GM12878 (cell line): ENCODE results near the gene RANBP17. TPM values are rescaled to one million over a fixed set of nuclear protein-coding genes. Genes with fewer than 3 reads are reported as not detected.
A peak's percentile ranks its signal among the peaks of the same experiment; 100 is the strongest.

Experiments
- ATAC-seq: fragments of 200-7000 bp; cut with Tn5 transposase; 3 replicates; pipeline ENCODE4 v1.9.1; 2020; ENCODE audit warnings: mild to moderate bottlenecking, moderate library complexity
- BruUV-seq: library from RNA; stranded (reverse); fragments of 400-500 nt; replicated peaks from 2 replicates; lab custom pipeline; 2021; lab: Mats Ljungman, UMichigan
- CTCF ChIA-PET: fragments of 300-600 bp; sonication (Branson Sonifier 250); formaldehyde crosslinking; extraction: SDS; loops from one replicate; lab custom pipeline; 2021; ENCODE audit warnings: inconsistent platforms; lab: Yijun Ruan, JAX
- POLR2A ChIA-PET: fragments of 350-600 bp; formaldehyde crosslinking; extraction: SDS; loops from one replicate; lab custom pipeline; 2021; ENCODE audit warnings: inconsistent platforms; lab: Charles Lee
- RAD21 ChIA-PET: fragments of 300-600 bp; sonication (Branson Sonifier 250); formaldehyde crosslinking; loops from one replicate; lab custom pipeline; 2023; ENCODE audit warnings: antibody characterized with exemption; ENCODE audit not compliant: unreplicated experiment; lab: Charles Lee
- SMC1A ChIA-PET: fragments of 300-600 bp; sonication (Branson Sonifier 250); formaldehyde crosslinking; loops from one replicate; lab custom pipeline; 2023; ENCODE audit not compliant: unreplicated experiment, uncharacterized antibody; lab: Charles Lee
- DNase-seq: peaks from one replicate; pipeline ENCODE4 v3.0.0-alpha.2; 2011; ENCODE audit warnings: low read depth, low spot score
- FAIRE-seq: peaks from 3 replicates; lab custom pipeline; 2011; peaks lifted over from hg19 to GRCh38; lab: Jason Lieb, UNC
- H2AFZ ChIP-seq: 2 replicates; pipeline ENCODE4 v1.6.0; 2011; ENCODE audit warnings: low read depth, low read length, control low read depth; ENCODE audit not compliant: control insufficient read depth
- H3K27ac ChIP-seq: 2 replicates; pipeline ENCODE4 v1.5.1; 2011; ENCODE audit warnings: control low read depth; ENCODE audit not compliant: control insufficient read depth, insufficient read depth
- H3K27me3 ChIP-seq, 2 experiments: replicated peaks in 1 of 2; 2 replicates each; pipeline versions ENCODE4 v1.6.0 to v1.6.1; 2011; ENCODE audit warnings: low read length in 1 of 2; ENCODE audit not compliant: control insufficient read depth in 2 of 2, insufficient read depth in 2 of 2
- H3K36me3 ChIP-seq, 2 experiments: 2 replicates each; pipeline ENCODE4 v1.5.1; 2011; ENCODE audit warnings: low read length in 1 of 2; ENCODE audit not compliant: control insufficient read depth in 2 of 2, insufficient read depth in 2 of 2
- H3K4me1 ChIP-seq: 2 replicates; pipeline ENCODE4 v1.6.1; 2011; ENCODE audit warnings: mild to moderate bottlenecking, low read length, moderate library complexity, mixed read lengths; ENCODE audit not compliant: control insufficient read depth, insufficient read depth
- H3K4me2 ChIP-seq: 2 replicates; pipeline ENCODE4 v1.6.0; 2011; ENCODE audit warnings: control low read depth; ENCODE audit not compliant: control insufficient read depth, insufficient read depth
- H3K4me3 ChIP-seq: fragments of 200-600 bp; sonication (generic); 2 replicates; pipeline ENCODE4 v1.5.1; 2016
- H3K79me2 ChIP-seq: 2 replicates; pipeline ENCODE4 v1.6.0; 2011; ENCODE audit warnings: low read length; ENCODE audit not compliant: control insufficient read depth, insufficient read depth
- H3K9ac ChIP-seq: 2 replicates; pipeline ENCODE4 v1.8.0; 2011; ENCODE audit warnings: low read length, control low read depth, mixed read lengths; ENCODE audit not compliant: control insufficient read depth, insufficient read depth
- H3K9me3 ChIP-seq: replicated peaks from 3 replicates; pipeline ENCODE4 v1.5.1; 2011; ENCODE audit warnings: mild to moderate bottlenecking, low read length; ENCODE audit not compliant: control insufficient read depth, insufficient read depth
- H4K20me1 ChIP-seq: 2 replicates; pipeline ENCODE4 v1.6.0; 2011; ENCODE audit not compliant: control insufficient read depth, insufficient read depth
- BRCA1 ChIP-seq: IDR thresholded peaks from 2 replicates; pipeline ENCODE4 v1.6.1; 2011; ENCODE audit warnings: low read depth, low read length, improper control_type of control experiment
- DPF2 ChIP-seq: fragments of 450-650 bp; IDR thresholded peaks from 2 replicates; pipeline ENCODE4 v1.6.1; 2017; ENCODE audit warnings: mild to moderate bottlenecking
- EGR1 ChIP-seq, 2 experiments: IDR thresholded peaks; 1 replicate in 1 of 2; 2 replicates in 1 of 2; pipeline ENCODE4 v1.6.1; 2011 to 2012; ENCODE audit warnings: low read depth in 2 of 2, low read length in 2 of 2, borderline replicate concordance in 1 of 2, mild to moderate bottlenecking in 1 of 2, moderate library complexity in 1 of 2
- ESRRA ChIP-seq: IDR thresholded peaks from 2 replicates; pipeline ENCODE4 v1.6.1; 2012; ENCODE audit warnings: mild to moderate bottlenecking, low read length, improper control_type of control experiment
- HDAC6 ChIP-seq: fragments of 200-600 bp; sonication (generic); IDR thresholded peaks from one replicate; pipeline ENCODE4 v1.8.0; 2017; ENCODE audit warnings: antibody characterized with exemption; ENCODE audit not compliant: unreplicated experiment
- PAX8 ChIP-seq: fragments of 450-650 bp; IDR thresholded peaks from 2 replicates; pipeline ENCODE4 v1.6.1; 2017; ENCODE audit warnings: mild to moderate bottlenecking, moderate library complexity
- PML ChIP-seq: IDR thresholded peaks from 2 replicates; pipeline ENCODE4 v1.6.1; 2012; ENCODE audit warnings: low read length, inconsistent platforms
- POLR2A ChIP-seq: IDR thresholded peaks from 2 replicates; pipeline ENCODE4 v1.6.1; 2011; ENCODE audit warnings: low read depth, mild to moderate bottlenecking, low read length
- PRDM15 ChIP-seq: fragments of 450-650 bp; formaldehyde crosslinking; IDR thresholded peaks from 2 replicates; pipeline ENCODE4 v1.4.0; 2020; ENCODE audit warnings: mild to moderate bottlenecking, moderate library complexity
- RCOR1 ChIP-seq: conservative IDR thresholded peaks from 2 replicates; pipeline ENCODE4 v1.6.1; 2012; ENCODE audit warnings: low read depth, low read length, improper control_type of control experiment
- SMAD5 ChIP-seq: IDR thresholded peaks from 2 replicates; pipeline ENCODE4 v1.6.1; 2016; ENCODE audit warnings: antibody characterized with exemption, low read depth
- YY1 ChIP-seq: IDR thresholded peaks from 2 replicates; pipeline ENCODE4 v1.6.1; 2011; ENCODE audit warnings: low read depth, mild to moderate bottlenecking, low read length
- ZBTB11 ChIP-seq: fragments of 450-650 bp; formaldehyde crosslinking; IDR thresholded peaks from 2 replicates; pipeline ENCODE4 v1.5.0; 2022; ENCODE audit warnings: mild to moderate bottlenecking, missing genetic modification characterization
- ZNF687 ChIP-seq: fragments of 450-650 bp; IDR thresholded peaks from 2 replicates; pipeline ENCODE4 v1.6.1; 2017; ENCODE audit warnings: mild to moderate bottlenecking, moderate library complexity
- WGBS: methylation state at CpG from one replicate; pipeline ENCODE4 v1.1.6; 2016; ENCODE audit warnings: low lambda C conversion rate; ENCODE audit not compliant: insufficient replicate concordance, insufficient coverage; ENCODE audit errors: missing lambda C conversion rate; 5-methylcytosine and 5-hydroxymethylcytosine counted together
- in situ Hi-C: fragments of 300-500 bp; cut with MboI; formaldehyde crosslinking; loops from 9 replicates; pipeline ENCODE4 v1.14.3; 2018; ENCODE audit warnings: mixed read lengths
- intact Hi-C: fragments of 100-400 bp; cut with micrococcal nuclease; formaldehyde crosslinking; loops from one replicate; pipeline ENCODE4 v1.14.2; 2022; ENCODE audit not compliant: unreplicated experiment
- polyA plus RNA-seq, 11 experiments: library from polyadenylated mRNA; depleted of rRNA in 4 of 11; unstranded in 6 of 11; stranded (reverse) in 5 of 11; fragments of >200 nt; fragmentation: Nextera tagmentation in 4 of 11; fragmentation: Illumina TruSeq in 1 of 11; extraction: Ambion mirVana in 4 of 11; extraction: Trizol in 1 of 11; gene quantifications; 1 replicate in 1 of 11; 2 replicates in 10 of 11; pipeline versions ENCODE4 v1.2.1 to v1.2.3, GENCODE V29; 2011 to 2016; ENCODE audit warnings: inconsistent platforms in 2 of 11, missing spikeins in 2 of 11, low read depth in 1 of 11
- total RNA-seq, 4 experiments: library from RNA; depleted of rRNA in 3 of 4; stranded (reverse); fragments of >200 nt in 3 of 4; fragmentation: Illumina TruSeq in 1 of 4; extraction: Trizol in 1 of 4; gene quantifications; 2 replicates each; pipeline versions ENCODE4 v1.2.1 to v1.2.3, GENCODE V29; 2013 to 2021

Gene RANBP17
- total and polyA plus RNA-seq, 10 of the 15 experiments (the other 5 are each of a cell fraction or from before 2014, with no cell fraction given) = 0.10 TPM; not detected in 9

GRCh38 chr5:171149333-171149732 is 287.5 kb downstream of the RANBP17 start (continued):
- no peak for TF ChIP-seq ZNF687

- 40% methylated on average over 3 of the region's 3 CpGs for WGBS
- no peak for TF ChIP-seq DPF2
- TF ChIP-seq RCOR1 = no peak
- no peak for TF ChIP-seq ESRRA
- TF ChIP-seq PAX8 = no peak
- TF ChIP-seq HDAC6 = no peak
- no peak for TF ChIP-seq SMAD5
- no peak for TF ChIP-seq PML
- no peak for TF ChIP-seq PRDM15 (CRISPR knock-in tag)
- TF ChIP-seq BRCA1 = no peak
- no peak for TF ChIP-seq YY1
- no peak for TF ChIP-seq EGR1 (IDR thresholded peaks at IDR 0.05; ENCODE audit: borderline replicate concordance in 1 of 2, low read depth in 2 of 2, low read length in 2 of 2)
- no peak for TF ChIP-seq ZBTB11 (CRISPR knock-in tag)
- TF ChIP-seq POLR2A = no peak
Measured at GRCh38 chr5:171149772-171150171, 288.0 kb downstream of the RANBP17 start.

More at GRCh38 chr5:171149772-171150171, 288.0 kb downstream of the RANBP17 start:
- no peak overlapping the region for H3K27ac ChIP-seq
- H3K9ac ChIP-seq = no peak overlapping the region
- no TSS peak for BruUV-seq
- in situ Hi-C loops (no loop called here), intact Hi-C loops (no loop called here)
- H3K36me3 ChIP-seq = no peaks in the 10 kb centered on the region
- peak overlapping the region; percentile 42; the same call in 1 of the 2 replicates for H3K4me2 ChIP-seq
- no peaks in the 10 kb centered on the region for H3K4me1 ChIP-seq
- H3K9me3 ChIP-seq = no peaks in the 10 kb centered on the region
- CTCF ChIA-PET = no interaction called here
- RAD21 ChIA-PET = no interaction called here
- POLR2A ChIA-PET = no interaction called here
- SMC1A ChIA-PET = no interaction called here
- FAIRE-seq (no peak), DNase-seq (no peak), ATAC-seq (no peak)
- H4K20me1 ChIP-seq = no peaks in the 10 kb centered on the region
- H3K27me3 ChIP-seq = no peaks in the 10 kb centered on the region
- H3K79me2 ChIP-seq = no peaks in the 10 kb centered on the region
- H3K4me3 ChIP-seq = no peak overlapping the region
- H2AFZ ChIP-seq = peak overlapping the region; percentile 68
